ENCODE measurements around the gene TRMT13. TPM values are rescaled to one million over a fixed set of nuclear protein-coding genes. Genes with fewer than 3 reads are reported as not detected.
"Not testable (repeated sequence)": the region's sequence is repeated elsewhere in the genome, so short reads cannot be mapped to it uniquely, and the experiment has no call there.

TRMT13 gene
- total RNA-seq, 2 experiments from 2014 or later = 6.3 to 6.9 TPM

DNA sequence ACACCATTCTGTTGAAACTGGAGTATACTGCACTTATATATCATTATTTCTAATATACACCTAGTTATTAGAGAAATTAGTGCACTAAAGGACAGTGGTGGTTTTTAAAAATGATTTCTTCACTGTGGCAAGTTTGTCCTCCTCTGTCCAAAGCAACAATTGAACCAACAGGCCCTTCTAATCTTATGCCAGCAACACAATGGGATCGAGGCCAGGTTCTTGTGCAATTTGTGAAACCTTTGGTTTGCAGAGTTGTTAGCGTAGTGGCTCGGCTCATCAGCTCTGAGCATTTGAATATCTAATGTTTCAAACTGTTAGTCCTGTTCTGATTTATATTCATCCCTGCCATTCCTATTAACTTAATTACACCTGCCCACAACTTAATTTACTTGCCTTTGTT, 54.9 kb downstream of the TRMT13 start:
- Histone ChIP-seq H3K36me3 (ENCODE audit: insufficient read depth, low read length) (peaks cover 4% of the 10 kb centered on the region), H3K27me3 (ENCODE audit: control insufficient read depth in 1 of 2, insufficient read depth in 2 of 2, low read length in 2 of 2) (no peaks in the 10 kb centered on the region), H3K4me1 (ENCODE audit: insufficient read depth, low read length) (no peaks in the 10 kb centered on the region), H3K4me3 (ENCODE audit: low read length) (no peak overlapping the region), H3K27ac (ENCODE audit: low read depth in 1 of 2, low read length in 2 of 2) (no peak overlapping the region), H3K9me3 (ENCODE audit: control insufficient read depth in 1 of 2, insufficient read depth in 1 of 2, low read length in 2 of 2) (no peaks in the 10 kb centered on the region)
- no peak overlapping the region for H3K4me3 Mint-ChIP-seq
- no peaks in the 10 kb centered on the region for H3K27me3 Mint-ChIP-seq
- ChIA-PET CTCF (no interaction called here), POLR2A (no interaction called here)
- peaks cover 22% of the 10 kb centered on the region for H3K36me3 Mint-ChIP-seq (ENCODE audit: low read depth)
- DNase-seq (no peak), ATAC-seq (ENCODE audit: poor library complexity) (no peak)
- TF ChIP-seq, protein P1, sequence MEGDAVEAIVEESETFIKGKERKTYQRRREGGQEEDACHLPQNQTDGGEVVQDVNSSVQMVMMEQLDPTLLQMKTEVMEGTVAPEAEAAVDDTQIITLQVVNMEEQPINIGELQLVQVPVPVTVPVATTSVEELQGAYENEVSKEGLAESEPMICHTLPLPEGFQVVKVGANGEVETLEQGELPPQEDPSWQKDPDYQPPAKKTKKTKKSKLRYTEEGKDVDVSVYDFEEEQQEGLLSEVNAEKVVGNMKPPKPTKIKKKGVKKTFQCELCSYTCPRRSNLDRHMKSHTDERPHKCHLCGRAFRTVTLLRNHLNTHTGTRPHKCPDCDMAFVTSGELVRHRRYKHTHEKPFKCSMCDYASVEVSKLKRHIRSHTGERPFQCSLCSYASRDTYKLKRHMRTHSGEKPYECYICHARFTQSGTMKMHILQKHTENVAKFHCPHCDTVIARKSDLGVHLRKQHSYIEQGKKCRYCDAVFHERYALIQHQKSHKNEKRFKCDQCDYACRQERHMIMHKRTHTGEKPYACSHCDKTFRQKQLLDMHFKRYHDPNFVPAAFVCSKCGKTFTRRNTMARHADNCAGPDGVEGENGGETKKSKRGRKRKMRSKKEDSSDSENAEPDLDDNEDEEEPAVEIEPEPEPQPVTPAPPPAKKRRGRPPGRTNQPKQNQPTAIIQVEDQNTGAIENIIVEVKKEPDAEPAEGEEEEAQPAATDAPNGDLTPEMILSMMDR (IDR thresholded peaks at IDR 0.05) = no peak
- intact Hi-C loops (cut with DNase I, micrococcal nuclease) = no loop called here
- no peaks in the 10 kb centered on the region for H3K9me3 Mint-ChIP-seq
- no peak overlapping the region for H3K27ac Mint-ChIP-seq
- no peaks in the 10 kb centered on the region for H3K4me1 Mint-ChIP-seq (ENCODE audit: low read depth)

DNA sequence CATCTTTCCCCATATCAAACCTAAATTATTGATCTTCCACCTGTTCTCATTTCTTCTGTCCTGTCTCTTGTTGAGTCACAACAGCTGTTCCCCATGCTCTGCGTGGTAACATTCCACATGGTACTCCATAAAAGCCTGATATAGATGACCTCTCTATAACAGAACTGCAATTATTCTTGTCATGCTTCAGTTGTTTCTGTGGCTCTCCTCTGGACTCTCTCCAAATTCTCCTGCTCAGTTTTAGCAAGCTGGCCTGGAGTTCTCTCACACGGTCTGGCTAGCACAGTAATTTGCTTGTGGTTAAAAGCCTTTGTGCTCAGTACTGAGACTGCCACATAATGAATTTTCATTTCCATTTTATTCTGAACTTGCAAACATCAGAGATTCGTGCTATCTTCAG, 55.7 kb downstream of the TRMT13 start:
- Histone ChIP-seq H3K27me3 (ENCODE audit: control insufficient read depth in 1 of 2, insufficient read depth in 2 of 2, low read length in 2 of 2) (no peaks in the 10 kb centered on the region), H3K9me3 (ENCODE audit: control insufficient read depth in 1 of 2, insufficient read depth in 1 of 2, low read length in 2 of 2) (no peaks in the 10 kb centered on the region), H3K4me1 (ENCODE audit: insufficient read depth, low read length) (no peaks in the 10 kb centered on the region), H3K27ac (ENCODE audit: low read depth in 1 of 2, low read length in 2 of 2) (no peak overlapping the region), H3K4me3 (ENCODE audit: low read length) (no peak overlapping the region), H3K36me3 (ENCODE audit: insufficient read depth, low read length) (peaks cover 4% of the 10 kb centered on the region)
- H3K27ac Mint-ChIP-seq = no peak overlapping the region
- POLR2A ChIA-PET = no interaction called here
- H3K4me3 Mint-ChIP-seq = no peak overlapping the region
- no peak for ATAC-seq (ENCODE audit: poor library complexity)
- no peak for DNase-seq
- CTCF ChIA-PET = interaction anchor here (0.7 kb wide), 1 partner anchor 36 kb away, joined by 3 read pairs; no protein-coding TSS in a partner anchor
- no peaks in the 10 kb centered on the region for H3K4me1 Mint-ChIP-seq (ENCODE audit: low read depth)
- intact Hi-C loops (cut with DNase I, micrococcal nuclease) = no loop called here
- H3K27me3 Mint-ChIP-seq = no peaks in the 10 kb centered on the region
- H3K9me3 Mint-ChIP-seq = no peaks in the 10 kb centered on the region
- TF ChIP-seq, protein P1 (IDR thresholded peaks at IDR 0.05) = no peak
- H3K36me3 Mint-ChIP-seq (ENCODE audit: low read depth) = peaks cover 25% of the 10 kb centered on the region

DNA sequence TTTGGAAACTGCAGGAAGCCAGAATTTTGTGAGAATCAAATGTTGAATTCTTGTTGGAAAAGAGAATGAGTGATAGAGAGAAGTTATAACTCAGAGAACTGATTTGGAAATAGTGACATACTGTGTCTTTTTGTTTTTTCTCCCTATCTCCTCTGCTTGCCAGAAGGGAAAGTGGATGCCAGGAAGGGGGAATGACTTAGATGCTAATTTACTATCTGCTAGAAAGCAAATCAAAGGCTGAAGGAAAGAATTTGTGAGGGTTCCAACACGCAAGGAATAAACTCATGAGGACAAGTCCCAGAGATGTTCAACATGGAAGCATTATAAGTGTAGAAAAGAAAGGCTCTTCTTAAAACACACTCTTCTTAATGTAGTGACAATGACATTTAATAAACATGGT, 65.6 kb downstream of the TRMT13 start:
- DNase-seq (no peak), ATAC-seq (ENCODE audit: poor library complexity) (no peak)
- Histone ChIP-seq H3K4me3 (ENCODE audit: low read length) (no peak overlapping the region), H3K4me1 (ENCODE audit: insufficient read depth, low read length) (no peaks in the 10 kb centered on the region), H3K27ac (ENCODE audit: low read depth in 1 of 2, low read length in 2 of 2) (no peak overlapping the region), H3K36me3 (ENCODE audit: insufficient read depth, low read length) (peaks cover 42% of the 10 kb centered on the region), H3K9me3 (ENCODE audit: control insufficient read depth in 1 of 2, insufficient read depth in 1 of 2, low read length in 2 of 2) (no peaks in the 10 kb centered on the region), H3K27me3 (ENCODE audit: control insufficient read depth in 1 of 2, insufficient read depth in 2 of 2, low read length in 2 of 2) (no peaks in the 10 kb centered on the region)
- H3K4me3 Mint-ChIP-seq = no peak overlapping the region
- intact Hi-C loops (cut with DNase I, micrococcal nuclease) = no loop called here
- H3K27ac Mint-ChIP-seq = no peak overlapping the region
- CTCF ChIA-PET = no interaction called here
- H3K4me1 Mint-ChIP-seq (ENCODE audit: low read depth) = no peaks in the 10 kb centered on the region
- H3K27me3 Mint-ChIP-seq = no peaks in the 10 kb centered on the region
- TF ChIP-seq, protein P1 (IDR thresholded peaks at IDR 0.05) = no peak
- H3K36me3 Mint-ChIP-seq (ENCODE audit: low read depth) = peaks cover 78% of the 10 kb centered on the region
- POLR2A ChIA-PET = no interaction called here
- H3K9me3 Mint-ChIP-seq = no peaks in the 10 kb centered on the region

DNA sequence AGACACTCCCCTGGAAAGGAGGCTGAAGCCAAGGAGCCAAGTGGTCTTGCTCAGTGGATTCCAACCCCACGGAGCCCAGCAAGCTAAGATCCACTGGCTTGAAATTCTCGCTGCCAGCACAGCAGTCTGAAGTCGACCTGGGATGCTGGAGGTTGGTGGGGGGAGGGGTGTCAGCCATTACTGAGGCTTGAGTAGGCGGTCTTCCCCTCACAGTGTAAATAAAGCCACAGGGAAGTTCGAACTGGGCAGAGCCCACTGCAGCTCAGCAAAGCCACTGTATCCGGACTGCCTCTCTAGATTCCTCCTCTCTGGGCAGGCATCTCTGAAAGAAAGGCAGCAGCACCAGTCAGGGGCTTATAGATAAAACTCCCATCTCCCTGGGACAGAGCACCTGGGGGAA, 67.1 kb downstream of the TRMT13 start:
- H3K27ac ChIP-seq (ENCODE audit: low read depth in 1 of 2, low read length in 2 of 2); DNase-seq; H3K27me3 ChIP-seq (ENCODE audit: control insufficient read depth in 1 of 2, insufficient read depth in 2 of 2, low read length in 2 of 2); POLR2A ChIA-PET; H3K9me3 ChIP-seq (ENCODE audit: control insufficient read depth in 1 of 2, insufficient read depth in 1 of 2, low read length in 2 of 2); H3K27me3 Mint-ChIP-seq; H3K4me1 ChIP-seq (ENCODE audit: insufficient read depth, low read length); H3K27ac Mint-ChIP-seq; intact Hi-C loops (cut with DNase I, micrococcal nuclease); H3K4me1 Mint-ChIP-seq (ENCODE audit: low read depth); H3K4me3 Mint-ChIP-seq; CTCF ChIA-PET; ATAC-seq (ENCODE audit: poor library complexity); H3K4me3 ChIP-seq (ENCODE audit: low read length); H3K9me3 Mint-ChIP-seq: not testable (repeated sequence)
- peaks cover 92% of the 10 kb centered on the region for H3K36me3 Mint-ChIP-seq (ENCODE audit: low read depth)
- H3K36me3 ChIP-seq (ENCODE audit: insufficient read depth, low read length) = peaks cover 42% of the 10 kb centered on the region

Measured in CD4-positive, alpha-beta T cell (primary cell).